Progenitor cell of endocrine pancreas (in vitro differentiated cells): ENCODE results near the gene MAD1L1. TPM values are rescaled to one million over a fixed set of nuclear protein-coding genes. Genes with fewer than 3 reads are reported as not detected.
"Not testable (repeated sequence)": the region's sequence is repeated elsewhere in the genome, so short reads cannot be mapped to it uniquely, and the experiment has no call there.

Experiments
- DNase-seq: peaks from one replicate; pipeline ENCODE4 v3.0.0; 2021; ENCODE audit warnings: low spot score; ENCODE audit not compliant: unreplicated experiment
- H3K27ac Mint-ChIP-seq: 2 replicates; pipeline ENCODE4 v1.8.0; 2021; ENCODE audit warnings: mild to moderate bottlenecking, moderate library complexity, mixed read lengths
- H3K27me3 Mint-ChIP-seq: 2 replicates; pipeline ENCODE4 v1.8.0; 2021; ENCODE audit warnings: mixed read lengths
- H3K36me3 Mint-ChIP-seq: 2 replicates; pipeline ENCODE4 v1.8.0; 2022; ENCODE audit warnings: mixed read lengths; ENCODE audit not compliant: insufficient read depth
- H3K4me1 Mint-ChIP-seq: 2 replicates; pipeline ENCODE4 v1.8.0; 2021; ENCODE audit warnings: low read depth, mixed read lengths
- H3K4me3 Mint-ChIP-seq: 2 replicates; pipeline ENCODE4 v1.8.0; 2021; ENCODE audit warnings: low read depth, mild to moderate bottlenecking, moderate library complexity, mixed read lengths
- H3K9me3 Mint-ChIP-seq: 2 replicates; pipeline ENCODE4 v1.8.0; 2021; ENCODE audit warnings: low read depth, mixed read lengths
- CTCF ChIP-seq: fragments of 200-600 bp; sonication (generic); IDR thresholded peaks from one replicate; pipeline ENCODE4 v1.5.0; 2021; ENCODE audit warnings: antibody characterized with exemption, mild to moderate bottlenecking; ENCODE audit not compliant: unreplicated experiment
- total RNA-seq: library from RNA; stranded (reverse); gene quantifications from 2 replicates; pipeline ENCODE4 v1.2.1, GENCODE V29; 2021

The MAD1L1 gene
- total RNA-seq, 1 donor from 2014 or later, result 49.8 TPM

- Mint-ChIP-seq H3K4me3 (no peak overlapping the region), H3K4me1 (peaks cover 4% of the 10 kb centered on the region), H3K36me3 (peaks cover 24% of the 10 kb centered on the region), H3K27ac (no peak overlapping the region), H3K9me3 (no peaks in the 10 kb centered on the region), H3K27me3 (no peaks in the 10 kb centered on the region)
- DNase-seq, result no peak
- TF ChIP-seq CTCF, result no peak
Measured at GRCh38 chr7:1970895-1971294, 261.9 kb downstream of the MAD1L1 start.

GRCh38 chr7:1970285-1970660 is 262.5 kb downstream of the MAD1L1 start:
- H3K4me3 Mint-ChIP-seq, H3K27ac Mint-ChIP-seq, H3K27me3 Mint-ChIP-seq, DNase-seq, H3K4me1 Mint-ChIP-seq, H3K9me3 Mint-ChIP-seq: not testable (repeated sequence)
- H3K36me3 Mint-ChIP-seq, result peaks cover 23% of the 10 kb centered on the region

- Mint-ChIP-seq H3K9me3 (no peaks in the 10 kb centered on the region), H3K4me1 (peaks cover 4% of the 10 kb centered on the region), H3K4me3 (no peak overlapping the region), H3K27ac (no peak overlapping the region), H3K27me3 (no peaks in the 10 kb centered on the region), H3K36me3 (peaks cover 23% of the 10 kb centered on the region)
- TF ChIP-seq CTCF, result no peak
- no peak for DNase-seq
Measured at GRCh38 chr7:1969459-1970284, 263.1 kb downstream of the MAD1L1 start.

GRCh38 chr7:1968397-1969111 is 264.2 kb downstream of the MAD1L1 start:
- Mint-ChIP-seq H3K27ac (no peak overlapping the region), H3K27me3 (no peaks in the 10 kb centered on the region), H3K4me3 (no peak overlapping the region), H3K36me3 (peaks cover 23% of the 10 kb centered on the region), H3K4me1 (peaks cover 4% of the 10 kb centered on the region), H3K9me3 (no peaks in the 10 kb centered on the region)
- no peak for TF ChIP-seq CTCF
- DNase-seq, result no peak

GRCh38 chr7:1967512-1968396 is 265.0 kb downstream of the MAD1L1 start:
- no peaks in the 10 kb centered on the region for H3K27me3 Mint-ChIP-seq
- H3K4me1 Mint-ChIP-seq, result peaks cover 4% of the 10 kb centered on the region
- no peak overlapping the region for H3K4me3 Mint-ChIP-seq
- TF ChIP-seq CTCF, result no peak
- H3K27ac Mint-ChIP-seq, result no peak overlapping the region
- no peaks in the 10 kb centered on the region for H3K9me3 Mint-ChIP-seq
- DNase-seq, result no peak
- H3K36me3 Mint-ChIP-seq, result peaks cover 24% of the 10 kb centered on the region
